GM21825 (cell line): ENCODE measurements around the gene MGRN1.

Experiments
- ATAC-seq: cut with Tn5 transposase; IDR thresholded peaks from one replicate; pipeline ENCODE4 v1.9.1; 2021; ENCODE audit warnings: mild to moderate bottlenecking, moderate library complexity; ENCODE audit not compliant: unreplicated experiment

The MGRN1 gene

GRCh38 chr16:4696172-4696904, 71.7 kb downstream of the MGRN1 start:
- no peak for ATAC-seq

GRCh38 chr16:4696905-4697847, 72.5 kb downstream of the MGRN1 start:
- no peak for ATAC-seq

- ATAC-seq: no peak
Observed at GRCh38 chr16:4697848-4698291, 73.2 kb downstream of the MGRN1 start.

GRCh38 chr16:4698321-4699045, 73.9 kb downstream of the MGRN1 start:
- no peak for ATAC-seq

GRCh38 chr16:4699046-4699556, 74.5 kb downstream of the MGRN1 start:
- no peak for ATAC-seq

GRCh38 chr16:4700380-4700996, 75.9 kb downstream of the MGRN1 start:
- ATAC-seq: no peak

- ATAC-seq: no peak
Observed at GRCh38 chr16:4700997-4701743, 76.5 kb downstream of the MGRN1 start.

GRCh38 chr16:4701791-4702465, 77.3 kb downstream of the MGRN1 start:
- no peak for ATAC-seq

- no peak for ATAC-seq
Observed at GRCh38 chr16:4702466-4702808, 77.8 kb downstream of the MGRN1 start.

GRCh38 chr16:4703906-4704305, 79.3 kb downstream of the MGRN1 start:
- ATAC-seq: no peak

GRCh38 chr16:4704491-4704890, 79.9 kb downstream of the MGRN1 start:
- no peak for ATAC-seq

- ATAC-seq: no peak
Observed at GRCh38 chr16:4704913-4705312, 80.3 kb downstream of the MGRN1 start.

GRCh38 chr16:4706871-4707270, 82.2 kb downstream of the MGRN1 start:
- no peak for ATAC-seq

GRCh38 chr16:4709481-4709880, 84.9 kb downstream of the MGRN1 start:
- ATAC-seq: no peak

GRCh38 chr16:4713663-4714501, 89.3 kb downstream of the MGRN1 start:
- no peak for ATAC-seq

- ATAC-seq: no peak
Observed at GRCh38 chr16:4714996-4715395, 90.4 kb downstream of the MGRN1 start.

- ATAC-seq: no peak
Observed at GRCh38 chr16:4718466-4718865, 93.8 kb downstream of the MGRN1 start.

- no peak for ATAC-seq
Observed at GRCh38 chr16:4723071-4723767, 98.6 kb downstream of the MGRN1 start.
